Right atrium auricular region (tissue), 2 donors: ENCODE results near the gene ELF1. TPM values are rescaled to one million over a fixed set of nuclear protein-coding genes. Genes with fewer than 3 reads are reported as not detected.

ENCODE experiments used
- DNase-seq: peaks from one replicate; pipeline ENCODE4 v3.0.0-alpha.2; 2019; ENCODE audit warnings: low spot score
- H3K27ac ChIP-seq, 2 donors: fragments of 200-600 bp; sonication (generic); 1 replicate in 1 of 2; 2 replicates in 1 of 2; pipeline ENCODE4 v1.5.1; 2016 to 2019
- H3K27me3 ChIP-seq, 2 donors: fragments of 200-600 bp; sonication (generic); one replicate each; pipeline versions ENCODE4 v1.5.1 to v1.6.0; 2017 to 2019
- H3K36me3 ChIP-seq: fragments of 200-600 bp; sonication (generic); one replicate; pipeline ENCODE4 v1.5.1; 2016
- H3K4me1 ChIP-seq, 2 donors: fragments of 200-600 bp; sonication (generic); one replicate each; pipeline versions ENCODE4 v1.5.1 to v1.6.0; 2017 to 2019
- H3K4me3 ChIP-seq, 2 donors: fragments of 200-600 bp; sonication (generic); 1 replicate in 1 of 2; 2 replicates in 1 of 2; pipeline ENCODE4 v1.5.1; 2017 to 2019; ENCODE audit warnings: mild to moderate bottlenecking in 1 of 2, moderate library complexity in 1 of 2
- H3K9me3 ChIP-seq, 2 donors: fragments of 200-600 bp; sonication (generic); one replicate each; pipeline ENCODE4 v1.5.1; 2019
- CTCF ChIP-seq, 2 donors: fragments of 200-600 bp; sonication (generic); IDR thresholded peaks; one replicate each; pipeline ENCODE4 v1.5.1; 2019; ENCODE audit warnings: antibody characterized with exemption in 2 of 2
- total RNA-seq, 2 donors: library from RNA; depleted of rRNA; stranded (reverse); fragments of >200 nt; gene quantifications; one replicate each; pipeline ENCODE4 v1.1.0, GENCODE V29; 2016

ELF1 gene
- total RNA-seq, 2 donors from 2014 or later: 39.1 to 54.2 TPM

DNA sequence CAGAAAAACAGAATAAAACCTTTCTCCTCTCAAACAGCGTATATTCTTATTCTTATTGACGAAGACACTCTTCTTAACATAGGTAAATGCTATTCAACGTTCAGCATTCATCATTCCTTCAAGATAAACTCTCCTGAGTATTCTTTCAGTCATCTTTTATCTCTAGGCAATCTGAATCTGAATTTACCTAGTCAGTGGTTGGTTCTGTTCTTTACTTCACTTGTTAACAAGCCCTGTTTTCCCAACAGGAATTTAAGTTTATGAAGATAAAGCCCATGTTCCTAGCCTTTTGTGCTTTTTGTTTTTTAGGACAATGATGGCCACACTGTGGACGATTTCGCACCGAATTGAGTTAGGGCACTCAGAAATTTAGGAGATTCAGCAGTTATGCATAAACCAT, 3.2 kb downstream of the ELF1 start:
- Histone ChIP-seq H3K4me3 (no peak overlapping the region), H3K4me1 (peaks cover 0 to 32% of the 10 kb centered on the region in 2 donors), H3K9me3 (no peaks in the 10 kb centered on the region), H3K27me3 (no peaks in the 10 kb centered on the region), H3K27ac (no peak overlapping the region), H3K36me3 (no peaks in the 10 kb centered on the region)
- no peak for DNase-seq
- no peak for TF ChIP-seq CTCF (IDR thresholded peaks at IDR 0.05)

DNA sequence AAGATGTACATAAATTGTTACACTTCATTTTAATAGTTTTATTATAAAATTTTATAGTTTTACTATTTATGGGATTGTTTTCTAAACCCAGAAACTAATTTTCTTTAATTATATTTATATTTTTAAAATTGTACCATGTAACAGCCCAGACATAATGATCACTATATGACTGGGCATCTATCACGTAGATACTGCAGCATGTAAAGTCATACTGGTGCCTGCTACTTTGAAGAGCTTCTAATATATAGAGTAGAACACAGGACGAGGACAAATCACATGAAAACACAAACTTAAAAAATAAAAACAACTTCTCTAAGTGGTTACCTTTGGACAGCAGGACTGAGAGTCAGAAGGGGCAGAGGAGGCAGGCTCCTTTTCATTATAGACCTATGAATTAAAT, 5.3 kb downstream of the ELF1 start:
- Histone ChIP-seq H3K27ac (no peak overlapping the region), H3K9me3 (no peaks in the 10 kb centered on the region), H3K4me1 (peaks cover 0 to 15% of the 10 kb centered on the region in 2 donors), H3K36me3 (no peaks in the 10 kb centered on the region), H3K27me3 (no peaks in the 10 kb centered on the region), H3K4me3 (no peak overlapping the region)
- no peak for TF ChIP-seq CTCF (IDR thresholded peaks at IDR 0.05)
- no peak for DNase-seq

GRCh38 chr13:41012536-41012935, 6.6 kb downstream of the ELF1 start:
- Histone ChIP-seq H3K4me1 (peaks cover 0 to 19% of the 10 kb centered on the region in 2 donors), H3K27me3 (no peaks in the 10 kb centered on the region)

DNA sequence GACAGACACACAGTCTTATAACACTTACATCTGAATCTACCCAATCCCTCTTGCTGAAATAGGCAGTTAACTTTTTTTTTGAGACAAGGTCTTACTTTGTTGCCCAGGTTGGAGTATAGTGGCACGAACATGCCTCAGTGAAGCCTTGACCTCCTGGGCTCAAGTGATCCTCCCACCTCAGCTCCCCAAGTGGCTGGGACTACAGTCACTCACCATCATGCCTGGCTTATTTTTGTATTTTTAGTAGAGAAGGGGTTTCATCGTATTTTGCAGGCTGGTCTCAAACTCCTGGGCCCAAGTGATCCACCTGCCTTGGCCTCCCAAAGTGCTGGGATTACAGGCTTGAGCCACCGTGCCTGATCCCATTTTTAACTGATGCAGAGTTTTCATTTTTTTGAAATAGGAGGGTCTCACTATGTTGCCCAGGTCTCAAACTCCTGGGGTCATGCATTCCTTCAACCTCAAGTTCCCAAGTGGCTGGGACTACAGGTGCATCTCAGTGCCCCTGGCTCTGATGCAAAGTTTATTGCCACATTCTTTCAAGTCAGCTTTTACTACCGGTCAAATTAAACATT, 7.6 kb downstream of the ELF1 start:
- no peaks in the 10 kb centered on the region for H3K36me3 ChIP-seq
- no peak for DNase-seq
- peaks cover 0 to 28% of the 10 kb centered on the region in 2 donors for H3K4me1 ChIP-seq
- no peak overlapping the region for H3K4me3 ChIP-seq
- H3K27ac ChIP-seq: no peak overlapping the region
- no peaks in the 10 kb centered on the region for H3K9me3 ChIP-seq
- no peak for TF ChIP-seq CTCF (IDR thresholded peaks at IDR 0.05)
- H3K27me3 ChIP-seq: no peaks in the 10 kb centered on the region

More at GRCh38 chr13:41012536-41012935, 6.6 kb downstream of the ELF1 start:
- TF ChIP-seq CTCF (IDR thresholded peaks at IDR 0.05): no peak
- Histone ChIP-seq H3K4me3 (no peak overlapping the region), H3K27ac (no peak overlapping the region), H3K9me3 (no peaks in the 10 kb centered on the region), H3K36me3 (no peaks in the 10 kb centered on the region)
- DNase-seq: no peak

GRCh38 chr13:41008349-41008980, 10.7 kb downstream of the ELF1 start:
- H3K36me3 ChIP-seq: no peaks in the 10 kb centered on the region
- H3K9me3 ChIP-seq: no peaks in the 10 kb centered on the region
- H3K4me3 ChIP-seq: no peak overlapping the region
- no peaks in the 10 kb centered on the region for H3K27me3 ChIP-seq
- H3K27ac ChIP-seq: no peak overlapping the region
- H3K4me1 ChIP-seq: peaks cover 0 to 39% of the 10 kb centered on the region in 2 donors
- TF ChIP-seq CTCF (IDR thresholded peaks at IDR 0.05): no peak
- no peak for DNase-seq

GRCh38 chr13:41007744-41008128, 11.4 kb downstream of the ELF1 start:
- Histone ChIP-seq H3K36me3 (no peaks in the 10 kb centered on the region), H3K4me3 (no peak overlapping the region), H3K9me3 (no peaks in the 10 kb centered on the region), H3K4me1 (peaks cover 0 to 39% of the 10 kb centered on the region in 2 donors), H3K27ac (no peak overlapping the region), H3K27me3 (no peaks in the 10 kb centered on the region)
- no peak for TF ChIP-seq CTCF (IDR thresholded peaks at IDR 0.05)
- DNase-seq: no peak
